Right lobe of liver (tissue), 4 donors: ENCODE data around the gene RFFL.

Experiments
- CTCF ChIP-seq, 4 donors: fragments of 200-600 bp in 3 of 4; fragments of 450-650 bp in 1 of 4; IDR thresholded peaks; one replicate each; pipeline versions ENCODE4 v1.5.1 to v1.8.0; 2016 to 2022; ENCODE audit warnings: antibody characterized with exemption in 4 of 4, mild to moderate bottlenecking in 2 of 4
- POLR2A ChIP-seq: fragments of 450-650 bp; IDR thresholded peaks from one replicate; pipeline ENCODE4 v1.6.1; 2017; ENCODE audit warnings: antibody characterized with exemption, mild to moderate bottlenecking
- donor health status: DM: no; HTN: no; CAD: no.
- donor health status: DM: no; HTN: no; CAD: no.
- donor health status: DM: no; HTN: yes; CAD: no.

GRCh38 chr17:35053204-35053603, 10.3 kb downstream of the RFFL start:
- no peak for TF ChIP-seq CTCF (IDR thresholded peaks at IDR 0.05)
- no peak for TF ChIP-seq POLR2A
